ENCODE results near the gene ZBP1. TPM values are rescaled to one million over a fixed set of nuclear protein-coding genes. Genes with fewer than 3 reads are reported as not detected.

Gene ZBP1
- total RNA-seq, 1 experiment from 2014 or later = not detected

GRCh38 chr20:57612436-57612835, 7.8 kb downstream of the ZBP1 start:
- Histone ChIP-seq H2AFZ (no peak overlapping the region), H4K20me1 (ENCODE audit: insufficient read depth) (no peaks in the 10 kb centered on the region), H3K79me2 (ENCODE audit: low read depth) (no peaks in the 10 kb centered on the region), H3K27ac (no peak overlapping the region), H3K9me3 (ENCODE audit: insufficient read depth, low read depth) (no peaks in the 10 kb centered on the region), H3K27me3 (ENCODE audit: insufficient read depth, low read depth) (no peaks in the 10 kb centered on the region), H3K9me2 (ENCODE audit: insufficient read depth) (no peaks in the 10 kb centered on the region), H3F3A (ENCODE audit: insufficient read depth, low read depth) (peaks cover 1% of the 10 kb centered on the region; the same call in 1 of the 2 replicates), H3K4me1 (replicated peaks; ENCODE audit: insufficient read depth) (peaks cover 3% of the 10 kb centered on the region), H3K4me3 (no peak overlapping the region), H3K36me3 (ENCODE audit: low read depth) (no peaks in the 10 kb centered on the region), H3K4me2 (no peak overlapping the region)
- no peak for TF ChIP-seq EZH2 (IDR thresholded peaks at IDR 0.05; ENCODE audit: low read depth)
- TF ChIP-seq, protein P1, sequence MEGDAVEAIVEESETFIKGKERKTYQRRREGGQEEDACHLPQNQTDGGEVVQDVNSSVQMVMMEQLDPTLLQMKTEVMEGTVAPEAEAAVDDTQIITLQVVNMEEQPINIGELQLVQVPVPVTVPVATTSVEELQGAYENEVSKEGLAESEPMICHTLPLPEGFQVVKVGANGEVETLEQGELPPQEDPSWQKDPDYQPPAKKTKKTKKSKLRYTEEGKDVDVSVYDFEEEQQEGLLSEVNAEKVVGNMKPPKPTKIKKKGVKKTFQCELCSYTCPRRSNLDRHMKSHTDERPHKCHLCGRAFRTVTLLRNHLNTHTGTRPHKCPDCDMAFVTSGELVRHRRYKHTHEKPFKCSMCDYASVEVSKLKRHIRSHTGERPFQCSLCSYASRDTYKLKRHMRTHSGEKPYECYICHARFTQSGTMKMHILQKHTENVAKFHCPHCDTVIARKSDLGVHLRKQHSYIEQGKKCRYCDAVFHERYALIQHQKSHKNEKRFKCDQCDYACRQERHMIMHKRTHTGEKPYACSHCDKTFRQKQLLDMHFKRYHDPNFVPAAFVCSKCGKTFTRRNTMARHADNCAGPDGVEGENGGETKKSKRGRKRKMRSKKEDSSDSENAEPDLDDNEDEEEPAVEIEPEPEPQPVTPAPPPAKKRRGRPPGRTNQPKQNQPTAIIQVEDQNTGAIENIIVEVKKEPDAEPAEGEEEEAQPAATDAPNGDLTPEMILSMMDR (conservative IDR thresholded peaks at IDR 0.05) = no peak
- DNase-seq = no peak
- ChIA-PET CTCF (no interaction called here), POLR2A (ENCODE audit: unreplicated experiment) (no interaction called here)
- no TSS peak for BruUV-seq (replicated peaks)
- intact Hi-C loops (cut with micrococcal nuclease; ENCODE audit: unreplicated experiment) = loop anchor here (10.0 kb wide), 1 partner anchor 402 kb away; no protein-coding TSS in a partner anchor

DNA sequence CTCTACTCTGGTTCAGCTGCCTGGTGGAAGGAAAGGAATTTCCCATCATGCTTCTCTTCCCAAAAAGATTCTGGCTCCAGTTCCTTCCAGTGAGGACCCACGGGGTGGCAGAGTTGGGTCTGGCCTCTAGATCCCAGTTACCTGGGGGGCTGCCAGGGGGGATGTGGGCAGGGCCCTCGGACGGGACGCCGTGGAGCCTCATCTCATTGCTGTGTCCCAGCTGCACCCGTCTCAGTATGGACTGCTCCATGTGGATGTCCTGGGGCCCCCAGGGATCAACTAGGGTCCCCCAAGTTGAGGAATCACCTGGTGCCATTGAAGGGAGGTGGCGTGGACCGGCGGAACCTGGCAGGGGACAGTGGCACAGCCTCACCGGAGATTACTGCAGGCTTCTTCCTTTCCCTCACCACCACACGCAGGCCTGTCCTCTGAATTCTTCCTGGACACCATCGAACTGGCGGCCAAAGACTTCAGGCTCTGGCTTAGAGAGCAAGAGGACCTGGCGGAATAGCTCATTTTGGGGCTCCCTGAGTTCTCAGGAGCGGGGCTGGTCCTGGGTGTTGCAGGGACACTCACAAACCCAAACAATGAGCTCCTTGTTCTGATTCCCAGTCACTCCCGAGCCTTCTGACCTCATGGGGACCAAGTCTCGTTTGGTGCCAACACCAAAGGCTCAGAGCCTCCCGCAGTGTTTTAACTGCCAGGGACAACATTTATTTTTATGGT, 8.5 kb downstream of the ZBP1 start:
- no peaks in the 10 kb centered on the region for H3K27me3 ChIP-seq (ENCODE audit: insufficient read depth, low read depth)
- CTCF ChIA-PET = no interaction called here
- intact Hi-C loops (cut with micrococcal nuclease; ENCODE audit: unreplicated experiment) = loop anchor here (10.0 kb wide), 1 partner anchor 403 kb away; no protein-coding TSS in a partner anchor

DNA sequence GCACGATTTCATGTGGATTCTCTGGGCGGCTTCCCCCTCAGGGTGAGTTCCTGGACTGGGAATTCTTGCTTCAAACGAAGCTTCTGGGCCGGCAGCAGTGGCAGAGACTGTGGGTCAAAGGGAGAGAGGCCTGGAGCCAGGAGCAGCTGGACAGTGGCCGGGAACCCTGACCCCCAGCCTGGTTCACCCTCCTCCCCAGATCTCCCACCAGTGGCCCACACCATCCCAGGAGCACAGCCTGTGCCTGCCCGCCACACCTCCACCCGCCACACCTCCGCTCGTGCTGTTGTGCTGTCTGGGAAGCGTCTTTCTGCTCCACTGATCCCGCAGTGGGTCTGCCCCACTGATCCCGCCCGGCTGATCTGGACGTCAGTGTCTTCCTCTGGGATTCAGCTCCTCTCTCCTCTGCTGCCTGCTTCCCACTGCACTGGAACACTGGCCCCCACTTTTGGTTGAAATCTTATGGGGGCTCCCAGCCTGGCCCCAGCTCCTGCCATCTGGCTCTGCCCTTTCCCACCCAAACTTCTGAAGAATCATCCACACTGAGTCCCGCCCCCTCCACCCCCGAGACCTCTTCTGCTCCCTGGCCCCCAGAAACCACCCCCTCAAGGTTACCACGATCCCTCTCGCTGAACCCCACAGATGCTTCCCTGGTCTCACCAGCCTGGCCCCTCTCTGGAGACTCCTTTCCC, 9.8 kb downstream of the ZBP1 start:
- H3K27ac ChIP-seq = no peak overlapping the region
- POLR2A ChIA-PET (ENCODE audit: unreplicated experiment) = no interaction called here
- no peak overlapping the region for H2AFZ ChIP-seq
- no peaks in the 10 kb centered on the region for H3K4me1 ChIP-seq (replicated peaks; ENCODE audit: insufficient read depth)
- no peak for DNase-seq
- no TSS peak for BruUV-seq (replicated peaks)
- no peak overlapping the region for H3K4me3 ChIP-seq
- H3K9me3 ChIP-seq (ENCODE audit: insufficient read depth, low read depth) = no peaks in the 10 kb centered on the region
- H3K36me3 ChIP-seq (ENCODE audit: low read depth) = no peaks in the 10 kb centered on the region
- CTCF ChIA-PET = no interaction called here
- H3F3A ChIP-seq (ENCODE audit: insufficient read depth, low read depth) = no peaks in the 10 kb centered on the region
- intact Hi-C loops (cut with micrococcal nuclease; ENCODE audit: unreplicated experiment) = loop anchor here (10.0 kb wide), 1 partner anchor 404 kb away; no protein-coding TSS in a partner anchor
- no peaks in the 10 kb centered on the region for H3K79me2 ChIP-seq (ENCODE audit: low read depth)
- H3K9me2 ChIP-seq (ENCODE audit: insufficient read depth) = no peaks in the 10 kb centered on the region
- H3K4me2 ChIP-seq = no peak overlapping the region
- no peaks in the 10 kb centered on the region for H3K27me3 ChIP-seq (ENCODE audit: insufficient read depth, low read depth)
- TF ChIP-seq, protein P1 (conservative IDR thresholded peaks at IDR 0.05) = no peak
- TF ChIP-seq EZH2 (IDR thresholded peaks at IDR 0.05; ENCODE audit: low read depth) = no peak
- H4K20me1 ChIP-seq (ENCODE audit: insufficient read depth) = no peaks in the 10 kb centered on the region

More for the DNA sequence above, 8.5 kb downstream of the ZBP1 start:
- no peak for TF ChIP-seq EZH2 (IDR thresholded peaks at IDR 0.05; ENCODE audit: low read depth)
- TF ChIP-seq, protein P1 (conservative IDR thresholded peaks at IDR 0.05) = no peak
- Histone ChIP-seq H3K4me3 (no peak overlapping the region), H2AFZ (no peak overlapping the region), H3K4me2 (no peak overlapping the region), H3K9me3 (ENCODE audit: insufficient read depth, low read depth) (no peaks in the 10 kb centered on the region), H4K20me1 (ENCODE audit: insufficient read depth) (no peaks in the 10 kb centered on the region), H3K27ac (no peak overlapping the region), H3K36me3 (ENCODE audit: low read depth) (no peaks in the 10 kb centered on the region), H3K79me2 (ENCODE audit: low read depth) (no peaks in the 10 kb centered on the region), H3F3A (ENCODE audit: insufficient read depth, low read depth) (no peaks in the 10 kb centered on the region), H3K9me2 (ENCODE audit: insufficient read depth) (no peaks in the 10 kb centered on the region), H3K4me1 (replicated peaks; ENCODE audit: insufficient read depth) (no peaks in the 10 kb centered on the region)
- BruUV-seq (replicated peaks) = no TSS peak
- DNase-seq = no peak
- POLR2A ChIA-PET (ENCODE audit: unreplicated experiment) = no interaction called here

Measured in PC-9 (cell line).